GM21786 (cell line): ENCODE results near the gene CD180.
"Not testable (repeated sequence)": the region's sequence is repeated elsewhere in the genome, so short reads cannot be mapped to it uniquely, and the experiment has no call there.

Experiments used
- ATAC-seq: cut with Tn5 transposase; IDR thresholded peaks from one replicate; pipeline ENCODE4 v1.9.1; 2021; ENCODE audit not compliant: unreplicated experiment

CD180 gene

GRCh38 chr5:67189931-67190330, 6.7 kb downstream of the CD180 start:
- no peak for ATAC-seq

- no peak for ATAC-seq
Observed at GRCh38 chr5:67189079-67189354, 7.6 kb downstream of the CD180 start.

DNA sequence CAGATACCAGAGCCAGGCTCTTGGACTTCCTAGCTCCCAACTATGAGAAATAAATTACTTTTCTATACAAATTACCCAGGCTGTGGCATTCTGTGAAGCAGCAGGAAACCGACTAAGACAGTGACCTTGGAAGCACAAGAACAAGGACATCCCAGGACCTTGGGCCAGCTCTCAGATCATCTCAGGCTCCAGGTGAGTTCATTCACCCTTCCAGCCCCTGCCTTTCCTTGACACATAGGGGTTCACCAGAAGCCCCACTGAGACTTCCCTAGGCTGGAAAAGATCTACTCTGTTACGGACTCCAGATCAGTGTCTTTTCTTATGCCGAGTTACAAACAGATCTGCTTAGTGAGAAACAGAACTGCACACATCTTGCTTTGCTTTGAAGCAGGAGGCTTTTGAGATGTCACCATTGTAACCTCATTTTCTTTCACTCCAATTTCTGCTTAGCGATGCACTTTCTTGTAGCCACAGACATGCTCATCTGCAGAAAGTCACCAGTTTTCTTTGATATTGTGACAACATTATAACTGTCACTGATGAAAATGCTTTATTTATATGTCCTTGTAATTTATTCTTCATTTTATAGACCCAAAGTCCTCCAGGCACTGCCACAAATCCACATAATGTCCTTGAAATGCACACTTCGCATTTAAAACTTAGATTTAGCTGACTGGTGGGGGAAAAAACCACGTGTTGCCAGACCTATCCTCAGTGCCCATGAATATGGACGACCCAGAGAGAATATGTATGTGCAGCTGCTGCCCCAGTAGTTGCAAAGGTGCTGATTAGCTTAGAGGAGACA, 8.1 kb downstream of the CD180 start:
- no peak for ATAC-seq

DNA sequence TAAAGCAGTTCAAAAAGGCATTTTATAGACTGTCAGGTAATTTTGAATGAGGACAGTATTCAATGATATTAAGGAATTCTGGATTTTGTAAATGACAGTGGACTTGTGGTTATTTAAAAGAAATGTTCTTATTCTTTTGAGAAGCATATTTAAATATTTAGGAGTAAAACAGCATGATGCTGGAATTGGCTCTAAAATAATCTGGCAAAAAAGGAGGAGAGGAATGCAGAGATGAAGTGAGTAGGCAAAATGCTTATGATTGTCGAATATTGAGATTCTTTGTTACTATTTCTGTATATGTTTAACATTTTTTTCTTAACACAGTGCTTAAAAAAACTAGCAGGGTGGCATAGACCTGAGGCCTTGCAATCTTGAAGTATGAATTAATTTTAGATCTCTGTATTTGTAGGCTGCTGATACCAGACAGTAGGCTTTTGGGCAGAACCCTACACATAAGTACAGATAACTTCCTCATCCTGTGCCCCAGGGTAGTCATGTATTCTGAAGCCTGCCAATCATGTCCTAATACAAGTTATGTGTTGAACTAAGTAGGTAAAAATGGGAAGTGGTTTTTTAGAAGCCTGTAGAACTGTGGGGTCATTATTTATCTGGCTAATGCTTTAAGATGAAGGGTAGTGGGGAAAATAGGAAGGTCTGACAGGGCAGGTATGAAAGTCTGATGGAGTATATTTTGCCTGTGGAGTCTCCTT, 9.4 kb downstream of the CD180 start:
- ATAC-seq: peak; percentile 78

- no peak for ATAC-seq
Observed at GRCh38 chr5:67183859-67184258, 12.7 kb downstream of the CD180 start.

DNA sequence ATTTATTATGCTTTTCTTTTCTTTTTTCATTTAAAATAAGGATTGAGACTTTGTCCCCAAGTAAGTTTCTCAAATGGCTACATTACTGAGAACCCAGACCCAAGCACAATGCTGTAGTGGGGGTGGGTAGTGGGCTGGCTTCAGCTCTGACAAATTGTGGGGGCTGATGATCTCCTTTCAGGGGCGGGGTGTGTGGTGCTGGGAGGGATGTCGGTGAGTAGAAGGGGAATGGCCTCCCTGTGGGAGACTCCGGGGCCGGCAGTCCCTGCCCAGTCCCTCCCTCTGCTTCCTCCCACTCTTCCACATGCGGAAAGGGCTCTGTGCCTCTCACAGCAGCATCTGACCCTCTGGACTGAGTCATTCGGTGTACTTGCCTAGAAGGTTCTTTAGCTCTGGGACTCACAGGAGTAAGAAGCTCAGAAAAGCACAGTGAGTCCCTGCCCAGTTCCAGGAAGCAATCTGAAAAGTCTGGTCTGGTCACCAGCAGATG, 14.3 kb downstream of the CD180 start:
- ATAC-seq: no peak

- no peak for ATAC-seq
Observed at GRCh38 chr5:67181648-67182221, 14.9 kb downstream of the CD180 start.

DNA sequence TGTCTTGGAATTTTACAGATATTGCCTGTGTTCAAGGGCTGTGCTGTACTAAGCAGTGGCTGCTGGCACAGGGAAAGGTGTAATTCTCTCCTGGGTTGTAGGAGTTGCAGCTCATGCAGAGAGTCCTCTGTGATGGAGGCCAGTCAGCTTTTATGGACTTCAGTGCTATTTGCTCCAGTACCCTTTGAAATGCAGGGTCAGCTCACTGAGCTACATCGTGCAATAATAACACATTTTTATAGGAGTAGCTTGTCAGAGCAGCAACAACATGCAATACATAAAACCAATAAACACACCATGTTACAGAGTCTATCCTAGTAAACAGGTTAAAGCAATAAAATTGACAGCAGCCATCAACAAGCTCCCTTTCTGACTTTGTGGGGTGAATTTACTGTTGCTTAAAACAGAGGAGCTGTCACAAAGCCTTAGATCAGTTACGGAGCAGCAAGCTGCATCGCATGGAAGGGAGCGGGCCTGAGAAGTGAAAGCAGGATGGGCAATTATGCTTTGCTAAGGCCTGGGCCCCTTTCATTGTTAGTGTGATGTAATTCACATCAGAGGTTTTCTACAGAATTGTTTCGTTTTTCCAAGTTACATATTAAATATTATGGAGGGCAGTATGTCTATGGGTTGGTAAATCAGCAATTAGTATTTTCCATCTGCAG, 16.8 kb downstream of the CD180 start:
- ATAC-seq: no peak

GRCh38 chr5:67178966-67179365, 17.6 kb downstream of the CD180 start:
- no peak for ATAC-seq

- no peak for ATAC-seq
Observed at GRCh38 chr5:67178085-67178484, 18.5 kb downstream of the CD180 start.

GRCh38 chr5:67176936-67177335, 19.7 kb downstream of the CD180 start:
- ATAC-seq: no peak

GRCh38 chr5:67173959-67174358, 22.6 kb downstream of the CD180 start:
- no peak for ATAC-seq

DNA sequence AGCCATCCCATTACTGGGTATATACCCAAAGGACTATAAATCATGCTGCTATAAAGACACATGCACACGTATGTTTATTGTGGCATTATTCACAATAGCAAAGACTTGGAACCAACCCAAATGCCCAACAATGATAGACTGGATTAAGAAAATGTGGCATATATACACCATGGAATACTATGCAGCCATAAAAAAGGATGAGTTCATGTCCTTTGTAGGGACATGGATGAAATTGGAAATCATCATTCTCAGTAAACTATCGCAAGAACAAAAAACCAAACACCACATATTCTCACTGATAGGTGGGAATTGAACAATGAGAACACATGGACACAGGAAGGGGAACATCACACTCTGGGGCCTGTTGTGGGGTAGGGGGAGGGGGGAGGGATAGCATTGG, 23.2 kb downstream of the CD180 start:
- not testable (repeated sequence) for ATAC-seq

DNA sequence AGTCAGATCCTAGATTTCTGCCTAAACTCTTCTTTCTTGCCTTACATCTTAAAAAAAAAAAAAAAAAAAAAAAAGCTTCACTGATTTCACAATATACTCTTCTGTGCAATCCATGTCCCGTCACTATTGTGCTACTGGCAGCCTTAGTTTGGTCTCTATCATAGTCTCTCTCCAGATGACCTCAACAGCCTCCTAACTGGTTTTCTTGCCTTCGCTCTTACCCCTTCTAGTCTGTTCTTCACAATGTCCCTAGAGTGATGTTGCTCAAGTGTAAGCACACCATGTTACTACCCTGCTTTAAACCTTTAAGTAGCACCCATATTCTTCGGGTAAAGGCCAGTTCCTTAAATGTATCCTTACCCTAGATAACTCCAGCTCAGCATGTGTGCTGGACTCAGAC, 25.8 kb downstream of the CD180 start:
- ATAC-seq: no peak

- no peak for ATAC-seq
Observed at GRCh38 chr5:67168069-67168468, 28.5 kb downstream of the CD180 start.

- peak; percentile 23 for ATAC-seq
Observed at GRCh38 chr5:67166460-67167285, 29.9 kb downstream of the CD180 start.

GRCh38 chr5:67165526-67166459, 30.8 kb downstream of the CD180 start:
- peak; percentile 98 for ATAC-seq

GRCh38 chr5:67164856-67165525, 31.6 kb downstream of the CD180 start:
- ATAC-seq: no peak
